ENCODE measurements around the gene TDRD12.
A peak's percentile ranks its signal among the peaks of the same experiment; 100 is the strongest.
"Not testable (repeated sequence)": the region's sequence is repeated elsewhere in the genome, so short reads cannot be mapped to it uniquely, and the experiment has no call there.

Gene TDRD12

GRCh38 chr19:32691952-32692726, 27.4 kb upstream of the TDRD12 start:
- DNase-seq (ENCODE audit: insufficient read length, low spot score) (peak; percentile 43), FAIRE-seq (no peak)

GRCh38 chr19:32692727-32693061, 26.9 kb upstream of the TDRD12 start:
- DNase-seq (ENCODE audit: insufficient read length, low spot score) (no peak), FAIRE-seq (no peak)

GRCh38 chr19:32693151-32694108, 26.1 kb upstream of the TDRD12 start:
- FAIRE-seq; DNase-seq (ENCODE audit: insufficient read length, low spot score): not testable (repeated sequence)

GRCh38 chr19:32694316-32694715, 25.3 kb upstream of the TDRD12 start:
- DNase-seq (ENCODE audit: insufficient read length, low spot score); FAIRE-seq: not testable (repeated sequence)

GRCh38 chr19:32694851-32695250, 24.7 kb upstream of the TDRD12 start:
- DNase-seq (ENCODE audit: insufficient read length, low spot score); FAIRE-seq: not testable (repeated sequence)

GRCh38 chr19:32695506-32695905, 24.1 kb upstream of the TDRD12 start:
- FAIRE-seq; DNase-seq (ENCODE audit: insufficient read length, low spot score): not testable (repeated sequence)

- FAIRE-seq; DNase-seq (ENCODE audit: insufficient read length, low spot score): not testable (repeated sequence)
Measured at GRCh38 chr19:32696771-32697170, 22.8 kb upstream of the TDRD12 start.

GRCh38 chr19:32700129-32700528, 19.4 kb upstream of the TDRD12 start:
- FAIRE-seq, result not testable (repeated sequence)

GRCh38 chr19:32702010-32702409, 17.6 kb upstream of the TDRD12 start:
- no peak for FAIRE-seq
- DNase-seq (ENCODE audit: insufficient read length, low spot score), result no peak

More at GRCh38 chr19:32700129-32700528, 19.4 kb upstream of the TDRD12 start:
- not testable (repeated sequence) for DNase-seq (ENCODE audit: insufficient read length, low spot score)

- not testable (repeated sequence) for FAIRE-seq; DNase-seq (ENCODE audit: insufficient read length, low spot score)
Measured at GRCh38 chr19:32704006-32704405, 15.6 kb upstream of the TDRD12 start.

- DNase-seq (ENCODE audit: insufficient read length, low spot score), result no peak
- FAIRE-seq, result no peak
Measured at GRCh38 chr19:32708457-32708856, 11.1 kb upstream of the TDRD12 start.

- FAIRE-seq (no peak), DNase-seq (ENCODE audit: insufficient read length, low spot score) (no peak)
Measured at GRCh38 chr19:32709032-32709431, 10.5 kb upstream of the TDRD12 start.

- FAIRE-seq, result no peak
- no peak for DNase-seq (ENCODE audit: insufficient read length, low spot score)
Measured at GRCh38 chr19:32711747-32712146, 7.8 kb upstream of the TDRD12 start.

- not testable (repeated sequence) for FAIRE-seq; DNase-seq (ENCODE audit: insufficient read length, low spot score)
Measured at GRCh38 chr19:32716203-32716602, 3.4 kb upstream of the TDRD12 start.

- DNase-seq (ENCODE audit: insufficient read length, low spot score) (no peak), FAIRE-seq (no peak)
Measured at GRCh38 chr19:32717496-32717895, 2.1 kb upstream of the TDRD12 start.

- DNase-seq (ENCODE audit: insufficient read length, low spot score) (no peak), FAIRE-seq (no peak)
Measured at GRCh38 chr19:32718286-32718685, 1.3 kb upstream of the TDRD12 start.

GRCh38 chr19:32720216-32720935, 809 bp downstream of the TDRD12 start:
- FAIRE-seq (no peak), DNase-seq (ENCODE audit: insufficient read length, low spot score) (no peak)

GRCh38 chr19:32720936-32721250, 1.3 kb downstream of the TDRD12 start:
- DNase-seq (ENCODE audit: insufficient read length, low spot score), result no peak
- FAIRE-seq, result no peak

- FAIRE-seq (no peak), DNase-seq (ENCODE audit: insufficient read length, low spot score) (no peak)
Measured at GRCh38 chr19:32735936-32736335, 16.4 kb downstream of the TDRD12 start.

- no peak for DNase-seq (ENCODE audit: insufficient read length, low spot score)
- no peak for FAIRE-seq
Measured at GRCh38 chr19:32743021-32743420, 23.5 kb downstream of the TDRD12 start.

GRCh38 chr19:32743447-32743846, 23.9 kb downstream of the TDRD12 start:
- DNase-seq (ENCODE audit: insufficient read length, low spot score) (no peak), FAIRE-seq (no peak)

Measured in GM19239 (cell line).